Medulla oblongata (tissue), 1 donor: Measurements from ENCODE around the gene DBH.

ENCODE experiments used
- DNase-seq: peaks from one replicate; pipeline ENCODE4 v3.0.0-alpha.2; 2015; ENCODE audit errors: extremely low spot score

Gene DBH

GRCh38 chr9:133643978-133644760 is 8.0 kb downstream of the DBH start:
- no peak for DNase-seq

GRCh38 chr9:133645021-133645765 is 9.0 kb downstream of the DBH start:
- no peak for DNase-seq

- no peak for DNase-seq
These were observed 11.0 kb downstream of the DBH start for GRCh38 chr9:133647148-133647547.

GRCh38 chr9:133647765-133648469 is 11.8 kb downstream of the DBH start:
- no peak for DNase-seq

GRCh38 chr9:133649194-133649593 is 13.0 kb downstream of the DBH start:
- no peak for DNase-seq

GRCh38 chr9:133650026-133650425 is 13.9 kb downstream of the DBH start:
- DNase-seq: no peak

- no peak for DNase-seq
These were observed 17.5 kb downstream of the DBH start for GRCh38 chr9:133653638-133654037.

- no peak for DNase-seq
These were observed 18.8 kb downstream of the DBH start for GRCh38 chr9:133654736-133655657.

GRCh38 chr9:133655701-133656100 is 19.5 kb downstream of the DBH start:
- no peak for DNase-seq

- DNase-seq: no peak
These were observed 20.3 kb downstream of the DBH start for GRCh38 chr9:133656211-133657119.

GRCh38 chr9:133657120-133657661 is 21.0 kb downstream of the DBH start:
- no peak for DNase-seq

GRCh38 chr9:133658442-133659431 is 22.6 kb downstream of the DBH start:
- no peak for DNase-seq

- no peak for DNase-seq
These were observed 23.4 kb downstream of the DBH start for GRCh38 chr9:133659516-133659915.

GRCh38 chr9:133661846-133662540 is 25.8 kb downstream of the DBH start:
- DNase-seq: no peak

GRCh38 chr9:133664173-133665050 is 28.2 kb downstream of the DBH start:
- no peak for DNase-seq

GRCh38 chr9:133665096-133665495 is 28.9 kb downstream of the DBH start:
- no peak for DNase-seq

GRCh38 chr9:133665535-133665934 is 29.4 kb downstream of the DBH start:
- no peak for DNase-seq
